ENCODE measurements around the gene MMP24.

Gene MMP24

DNA sequence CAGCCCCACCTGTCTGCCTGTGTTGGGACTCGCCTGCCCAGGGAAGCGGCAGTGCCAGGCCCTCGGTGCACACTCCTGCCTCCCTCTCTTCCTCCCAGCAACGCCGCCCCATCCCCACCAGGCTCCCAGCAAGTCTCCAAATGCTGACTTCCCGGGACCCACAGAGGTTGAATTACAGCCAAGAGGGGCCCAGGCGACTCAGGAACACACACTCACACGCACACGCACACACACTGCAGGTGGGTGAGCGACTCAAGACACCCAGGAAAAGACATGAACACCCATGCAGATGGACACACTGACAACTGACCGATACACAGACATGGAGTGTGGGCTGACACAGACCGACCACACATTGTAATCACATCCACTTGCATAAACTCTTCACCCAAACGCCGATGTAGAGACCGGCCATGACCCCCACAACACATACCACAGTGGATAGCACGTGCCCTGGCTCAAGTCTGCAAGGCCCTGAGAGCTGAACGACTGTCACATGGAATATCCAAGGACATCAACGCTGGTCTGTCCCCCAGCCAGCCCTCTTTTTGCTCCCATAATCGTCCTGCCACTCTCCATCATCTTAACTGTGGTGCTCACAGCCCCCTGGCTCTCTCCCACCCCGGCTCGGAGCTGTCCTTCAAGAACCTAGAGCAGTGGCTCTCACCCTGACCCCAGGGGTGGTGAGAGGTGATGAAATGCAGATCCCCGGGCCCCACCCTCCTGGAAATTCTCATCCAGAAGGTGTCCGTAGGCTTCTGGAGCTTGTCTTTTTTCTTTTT lies 66.2 kb downstream of the MMP24 start:
- Histone ChIP-seq H3K9ac (ENCODE audit: low read length) (no peak overlapping the region), H3K9me3 (ENCODE audit: control insufficient read depth, low read length) (no peaks in the 10 kb centered on the region), H3K4me1 (ENCODE audit: control insufficient read depth, insufficient read depth, low read length) (peaks cover 7% of the 10 kb centered on the region), H3K27me3 (replicated peaks; ENCODE audit: control insufficient read depth, insufficient read depth, low read length) (peaks cover 34% of the 10 kb centered on the region), H3K4me3 (ENCODE audit: low read length) (no peak overlapping the region), H3K36me3 (ENCODE audit: control insufficient read depth, insufficient read depth, low read length, severe bottlenecking) (no peaks in the 10 kb centered on the region)
- DNase-seq (ENCODE audit: low read depth) = no peak

DNA sequence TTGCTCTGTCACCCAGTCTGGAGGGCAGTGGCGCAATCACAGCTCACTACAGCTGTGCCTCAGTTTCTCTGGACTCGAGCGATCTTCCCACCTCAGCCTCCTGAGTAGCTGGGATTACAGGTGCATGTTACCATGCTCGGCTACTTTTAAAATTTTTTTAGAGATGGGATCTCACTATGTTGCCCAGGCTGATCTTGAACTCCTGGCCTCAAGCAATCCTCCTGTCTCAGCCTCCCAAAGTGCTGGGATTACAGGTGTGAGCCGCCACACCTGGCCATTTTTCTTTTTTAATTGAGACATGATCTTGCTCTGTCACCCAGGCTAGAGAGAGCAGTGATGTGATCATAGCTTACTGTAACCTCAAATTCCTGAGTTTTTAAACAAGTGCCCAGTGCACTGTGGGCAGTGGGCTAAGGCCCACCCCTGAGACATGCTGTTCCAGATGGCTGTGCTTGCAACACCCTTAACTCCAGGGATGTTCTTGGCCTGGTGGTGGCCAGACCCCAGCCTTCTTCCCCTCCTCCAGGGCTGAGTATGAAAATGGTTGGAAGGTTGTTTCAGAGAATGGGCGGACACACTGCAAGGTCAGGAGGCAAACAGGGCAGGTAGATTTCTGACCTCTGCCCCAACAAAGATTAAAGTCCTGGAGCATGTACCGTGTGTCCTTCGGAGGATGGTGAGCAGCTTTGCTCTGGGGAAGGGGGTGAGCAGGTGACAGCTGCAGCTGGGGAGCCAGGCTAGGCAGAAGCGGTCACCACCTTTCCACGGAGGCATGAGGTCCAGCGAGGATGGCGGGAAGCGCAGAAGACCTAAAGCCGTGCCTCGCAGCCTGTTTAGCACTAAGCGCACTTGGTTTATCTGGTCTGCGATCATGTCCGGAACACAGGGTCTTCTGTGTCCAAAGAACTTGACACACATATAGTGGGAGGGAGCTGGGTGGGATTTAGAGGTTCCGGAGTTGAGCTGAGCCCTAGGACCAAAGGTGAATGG lies 67.1 kb downstream of the MMP24 start:
- no peak for DNase-seq (ENCODE audit: low read depth)
- peaks cover 7% of the 10 kb centered on the region for H3K4me1 ChIP-seq (ENCODE audit: control insufficient read depth, insufficient read depth, low read length)
- H3K36me3 ChIP-seq (ENCODE audit: control insufficient read depth, insufficient read depth, low read length, severe bottlenecking) = no peaks in the 10 kb centered on the region

DNA sequence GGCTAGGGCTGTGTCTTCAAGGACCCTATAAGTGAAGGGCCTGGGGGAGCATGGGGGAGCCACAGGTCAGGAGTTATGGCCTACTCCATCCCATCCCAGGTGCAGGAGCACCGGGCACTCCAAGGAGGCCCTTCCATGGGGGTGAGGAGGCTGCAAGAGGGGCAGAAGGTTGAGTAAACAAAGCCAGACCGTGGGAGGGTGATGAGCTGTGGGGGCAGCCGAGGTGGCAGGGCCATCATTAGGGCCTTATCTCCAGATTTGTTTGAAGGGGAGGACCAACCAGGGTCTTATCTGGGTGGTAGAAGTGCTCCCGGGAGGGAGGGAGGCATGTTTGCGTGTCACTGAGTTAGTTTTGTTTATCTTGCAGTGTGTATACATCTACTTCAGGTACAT lies 67.8 kb downstream of the MMP24 start:
- H3K9ac ChIP-seq (ENCODE audit: low read length) = no peak overlapping the region
- no peak overlapping the region for H3K4me3 ChIP-seq (ENCODE audit: low read length)
- H3K4me1 ChIP-seq (ENCODE audit: control insufficient read depth, insufficient read depth, low read length) = peaks cover 7% of the 10 kb centered on the region
- DNase-seq (ENCODE audit: low read depth) = no peak
- H3K36me3 ChIP-seq (ENCODE audit: control insufficient read depth, insufficient read depth, low read length, severe bottlenecking) = no peaks in the 10 kb centered on the region
- peaks cover 30% of the 10 kb centered on the region for H3K27me3 ChIP-seq (replicated peaks; ENCODE audit: control insufficient read depth, insufficient read depth, low read length)
- H3K9me3 ChIP-seq (ENCODE audit: control insufficient read depth, low read length) = no peaks in the 10 kb centered on the region

More for the DNA sequence above, 67.1 kb downstream of the MMP24 start:
- no peak overlapping the region for H3K9ac ChIP-seq (ENCODE audit: low read length)
- H3K27me3 ChIP-seq (replicated peaks; ENCODE audit: control insufficient read depth, insufficient read depth, low read length) = peaks cover 30% of the 10 kb centered on the region
- no peak overlapping the region for H3K4me3 ChIP-seq (ENCODE audit: low read length)
- H3K9me3 ChIP-seq (ENCODE audit: control insufficient read depth, low read length) = no peaks in the 10 kb centered on the region

DNA sequence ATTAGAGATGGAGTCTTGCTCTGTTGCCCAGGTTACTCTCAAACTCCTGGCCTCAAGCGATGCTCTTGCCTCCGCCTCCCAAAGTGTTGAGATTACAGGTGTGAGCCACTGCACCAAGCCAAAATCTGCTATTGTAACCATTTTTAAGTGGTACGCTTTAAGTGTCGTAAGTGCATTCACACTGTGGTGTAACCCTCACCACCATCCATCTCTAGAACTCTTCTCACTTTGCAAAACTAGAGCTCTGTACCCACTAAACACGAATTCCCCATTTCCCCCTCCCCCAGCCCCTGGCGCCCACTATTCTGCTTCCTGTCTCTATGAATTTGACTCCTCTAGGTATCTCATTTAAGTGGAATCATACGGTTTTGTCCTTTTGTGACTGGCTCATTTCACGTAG lies 68.6 kb downstream of the MMP24 start:
- Histone ChIP-seq H3K4me1 (ENCODE audit: control insufficient read depth, insufficient read depth, low read length) (peaks cover 7% of the 10 kb centered on the region), H3K4me3 (ENCODE audit: low read length) (no peak overlapping the region), H3K36me3 (ENCODE audit: control insufficient read depth, insufficient read depth, low read length, severe bottlenecking) (no peaks in the 10 kb centered on the region), H3K9ac (ENCODE audit: low read length) (no peak overlapping the region), H3K9me3 (ENCODE audit: control insufficient read depth, low read length) (no peaks in the 10 kb centered on the region), H3K27me3 (replicated peaks; ENCODE audit: control insufficient read depth, insufficient read depth, low read length) (peaks cover 30% of the 10 kb centered on the region)
- no peak for DNase-seq (ENCODE audit: low read depth)

DNA sequence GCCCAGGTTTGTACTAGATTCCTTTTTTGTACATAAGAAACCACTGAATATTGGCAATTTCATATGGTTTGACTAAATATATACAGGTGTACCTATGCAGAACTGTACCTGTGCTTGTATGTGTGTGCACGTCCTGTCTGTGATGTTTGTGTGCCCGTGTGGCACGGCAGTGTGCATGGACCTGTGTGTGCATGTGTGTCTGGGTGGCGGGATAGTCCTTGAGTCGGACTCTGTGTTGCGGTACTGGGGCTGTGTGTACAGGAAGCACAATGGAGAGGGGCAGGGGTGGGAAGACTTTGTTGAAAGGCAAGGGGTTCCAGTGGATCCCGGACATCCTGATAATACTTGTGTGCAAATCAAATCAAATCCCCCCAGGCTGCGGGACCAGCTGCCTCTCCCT lies 69.2 kb downstream of the MMP24 start:
- Histone ChIP-seq H3K9me3 (ENCODE audit: control insufficient read depth, low read length) (no peaks in the 10 kb centered on the region), H3K9ac (ENCODE audit: low read length) (no peak overlapping the region), H3K36me3 (ENCODE audit: control insufficient read depth, insufficient read depth, low read length, severe bottlenecking) (no peaks in the 10 kb centered on the region), H3K4me3 (ENCODE audit: low read length) (no peak overlapping the region), H3K4me1 (ENCODE audit: control insufficient read depth, insufficient read depth, low read length) (peaks cover 7% of the 10 kb centered on the region), H3K27me3 (replicated peaks; ENCODE audit: control insufficient read depth, insufficient read depth, low read length) (peaks cover 27% of the 10 kb centered on the region)
- no peak for DNase-seq (ENCODE audit: low read depth)

DNA sequence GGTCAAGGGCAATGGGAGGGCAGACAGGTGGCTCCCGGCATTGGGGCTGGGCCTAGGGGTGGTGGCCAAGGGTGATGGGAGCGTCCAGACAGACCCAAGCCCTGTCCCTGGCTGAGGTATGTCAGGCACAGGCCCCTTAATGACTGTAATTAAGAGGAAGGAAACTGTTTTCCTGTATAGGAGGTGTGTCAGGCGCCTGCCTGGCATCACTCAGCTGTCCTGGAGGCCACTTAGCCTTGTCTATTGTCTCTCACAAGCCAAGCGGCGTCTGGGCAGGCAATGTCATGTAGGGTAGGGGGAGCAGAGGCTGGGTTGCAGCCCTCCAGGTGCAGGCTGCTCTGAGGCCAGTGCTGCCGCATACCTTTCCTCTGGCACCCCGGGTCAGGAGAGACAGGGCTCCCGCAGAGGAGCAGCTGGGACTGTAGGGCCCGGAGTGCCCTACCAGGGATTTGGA lies 69.6 kb downstream of the MMP24 start:
- Histone ChIP-seq H3K9me3 (ENCODE audit: control insufficient read depth, low read length) (no peaks in the 10 kb centered on the region), H3K4me3 (ENCODE audit: low read length) (no peak overlapping the region), H3K27me3 (replicated peaks; ENCODE audit: control insufficient read depth, insufficient read depth, low read length) (peaks cover 26% of the 10 kb centered on the region), H3K36me3 (ENCODE audit: control insufficient read depth, insufficient read depth, low read length, severe bottlenecking) (no peaks in the 10 kb centered on the region), H3K9ac (ENCODE audit: low read length) (no peak overlapping the region), H3K4me1 (ENCODE audit: control insufficient read depth, insufficient read depth, low read length) (peaks cover 7% of the 10 kb centered on the region)
- DNase-seq (ENCODE audit: low read depth) = no peak

DNA sequence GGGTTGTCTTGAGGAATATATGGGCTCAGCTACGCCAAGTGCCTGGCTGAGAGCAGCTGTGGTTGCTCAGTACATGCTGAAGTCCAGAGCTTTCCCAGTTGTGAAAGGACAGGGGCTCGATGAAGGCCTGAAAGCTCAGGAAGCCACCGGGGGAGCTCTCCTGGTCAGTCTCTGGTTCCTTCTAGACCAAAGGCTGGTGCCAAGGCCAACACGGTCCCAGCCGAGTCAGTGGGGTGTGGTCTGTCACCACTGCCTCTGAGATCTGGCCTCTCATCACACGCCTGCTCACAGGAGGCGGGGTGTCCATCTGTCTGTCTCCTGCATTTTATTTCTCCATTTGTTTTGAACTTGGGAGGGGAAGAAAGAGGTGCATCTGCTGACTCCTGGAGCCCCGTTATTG lies 70.7 kb downstream of the MMP24 start:
- Histone ChIP-seq H3K27me3 (replicated peaks; ENCODE audit: control insufficient read depth, insufficient read depth, low read length) (peaks cover 24% of the 10 kb centered on the region), H3K36me3 (ENCODE audit: control insufficient read depth, insufficient read depth, low read length, severe bottlenecking) (no peaks in the 10 kb centered on the region), H3K4me3 (ENCODE audit: low read length) (no peak overlapping the region), H3K4me1 (ENCODE audit: control insufficient read depth, insufficient read depth, low read length) (peaks cover 7% of the 10 kb centered on the region), H3K9me3 (ENCODE audit: control insufficient read depth, low read length) (no peaks in the 10 kb centered on the region), H3K9ac (ENCODE audit: low read length) (no peak overlapping the region)
- no peak for DNase-seq (ENCODE audit: low read depth)

DNA sequence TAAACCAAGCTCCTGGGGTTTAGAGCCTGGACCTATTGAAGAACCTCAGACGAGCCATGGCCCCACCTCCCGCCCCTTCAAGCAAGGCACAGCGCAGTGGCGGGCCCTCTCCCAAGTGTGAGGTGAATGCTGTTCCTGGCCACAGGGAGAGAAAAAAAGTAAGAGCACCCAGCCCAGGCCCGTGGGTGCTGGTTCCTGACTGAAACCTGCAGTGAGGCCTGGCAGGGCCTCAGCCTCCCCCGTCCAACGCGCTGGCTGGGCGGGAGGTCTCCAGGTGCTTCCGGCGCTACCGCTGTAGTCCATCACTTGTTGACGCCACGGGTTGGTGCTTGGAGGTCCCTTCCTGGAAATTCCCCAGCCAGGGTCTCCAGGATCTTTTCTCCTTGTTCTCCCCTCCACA lies 71.2 kb downstream of the MMP24 start:
- no peak overlapping the region for H3K4me3 ChIP-seq (ENCODE audit: low read length)
- no peak for DNase-seq (ENCODE audit: low read depth)
- no peak overlapping the region for H3K9ac ChIP-seq (ENCODE audit: low read length)
- no peaks in the 10 kb centered on the region for H3K9me3 ChIP-seq (ENCODE audit: control insufficient read depth, low read length)
- peaks cover 8% of the 10 kb centered on the region for H3K4me1 ChIP-seq (ENCODE audit: control insufficient read depth, insufficient read depth, low read length)
- H3K36me3 ChIP-seq (ENCODE audit: control insufficient read depth, insufficient read depth, low read length, severe bottlenecking) = no peaks in the 10 kb centered on the region
- H3K27me3 ChIP-seq (replicated peaks; ENCODE audit: control insufficient read depth, insufficient read depth, low read length) = peaks cover 22% of the 10 kb centered on the region

DNA sequence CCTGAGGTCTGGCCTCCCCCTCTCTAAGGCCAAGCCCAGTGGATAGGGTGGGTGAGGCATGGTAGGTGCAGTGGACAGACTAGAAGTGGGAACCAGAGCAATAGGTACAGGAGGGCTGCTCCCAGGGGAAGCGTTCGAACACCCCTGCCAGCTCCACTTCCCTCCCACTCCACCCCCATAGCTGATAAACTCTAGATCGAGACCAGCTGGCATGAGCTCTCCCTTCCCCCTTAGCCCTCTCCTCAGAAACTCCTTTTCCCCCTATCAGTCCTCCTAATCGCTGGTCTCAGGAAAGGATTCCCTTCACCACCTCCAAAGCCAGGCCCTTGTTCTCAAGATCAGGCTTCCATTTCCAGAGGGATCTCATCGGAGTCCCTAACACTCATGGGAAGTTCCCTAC lies 71.8 kb downstream of the MMP24 start:
- H3K4me1 ChIP-seq (ENCODE audit: control insufficient read depth, insufficient read depth, low read length) = peaks cover 13% of the 10 kb centered on the region

DNA sequence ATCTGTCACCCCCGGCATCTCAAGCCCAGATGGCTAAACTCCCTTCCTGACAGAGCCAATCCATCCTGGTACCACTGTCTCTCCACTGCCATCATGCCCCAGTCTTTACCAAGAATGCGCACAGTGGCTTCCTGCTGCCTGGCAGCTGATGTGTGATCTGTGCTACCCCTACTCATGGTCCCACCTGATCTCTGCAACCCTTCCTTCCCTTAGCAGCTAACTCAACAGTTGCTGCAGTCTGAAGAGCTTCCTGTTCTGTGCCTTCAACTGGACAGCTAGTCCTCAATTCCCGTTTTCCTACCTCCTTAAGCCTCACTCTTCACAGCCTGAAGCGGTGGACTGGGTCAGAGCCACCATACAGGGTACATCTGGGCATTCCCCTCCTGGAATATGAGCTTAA lies 73.3 kb downstream of the MMP24 start:
- Histone ChIP-seq H3K4me3 (ENCODE audit: low read length) (no peak overlapping the region), H3K9me3 (ENCODE audit: control insufficient read depth, low read length) (no peaks in the 10 kb centered on the region), H3K27me3 (replicated peaks; ENCODE audit: control insufficient read depth, insufficient read depth, low read length) (peaks cover 4% of the 10 kb centered on the region), H3K4me1 (ENCODE audit: control insufficient read depth, insufficient read depth, low read length) (peaks cover 26% of the 10 kb centered on the region), H3K9ac (ENCODE audit: low read length) (no peak overlapping the region), H3K36me3 (ENCODE audit: control insufficient read depth, insufficient read depth, low read length, severe bottlenecking) (no peaks in the 10 kb centered on the region)
- DNase-seq (ENCODE audit: low read depth) = no peak

More for the DNA sequence above, 71.8 kb downstream of the MMP24 start:
- H3K36me3 ChIP-seq (ENCODE audit: control insufficient read depth, insufficient read depth, low read length, severe bottlenecking) = no peaks in the 10 kb centered on the region
- H3K9me3 ChIP-seq (ENCODE audit: control insufficient read depth, low read length) = no peaks in the 10 kb centered on the region
- H3K9ac ChIP-seq (ENCODE audit: low read length) = no peak overlapping the region
- no peak for DNase-seq (ENCODE audit: low read depth)
- H3K4me3 ChIP-seq (ENCODE audit: low read length) = no peak overlapping the region
- peaks cover 16% of the 10 kb centered on the region for H3K27me3 ChIP-seq (replicated peaks; ENCODE audit: control insufficient read depth, insufficient read depth, low read length)
